ENCODE results near the gene DNMT3B.

DNMT3B gene

GRCh38 chr20:32742322-32743236 lies 19.6 kb upstream of the DNMT3B start:
- no peaks in the 10 kb centered on the region for H3K27me3 ChIP-seq (ENCODE audit: control insufficient read depth, low read length)
- H3F3A ChIP-seq (ENCODE audit: control insufficient read depth, insufficient read depth), result 0 out of 2 replicates have a peak, but pooled peaks cover 2% of the 10 kb centered on the region
- H3K27ac ChIP-seq (ENCODE audit: low read depth, low read length), result peak overlapping the region; percentile 9; the same call in 1 of the 2 replicates
- H3K9me3 ChIP-seq (ENCODE audit: control insufficient read depth, insufficient read depth, low read length), result no peaks in the 10 kb centered on the region
- H3K79me2 ChIP-seq (ENCODE audit: control insufficient read depth, low read length), result peaks cover 8% of the 10 kb centered on the region
- peaks cover 25% of the 10 kb centered on the region for H3K4me1 ChIP-seq (ENCODE audit: control insufficient read depth, low read length)
- no peaks in the 10 kb centered on the region for H3K9me2 ChIP-seq (replicated peaks; ENCODE audit: control insufficient read depth, low read length)
- peak overlapping the region; percentile 69 for H3K4me3 ChIP-seq (ENCODE audit: low read length)
- peak overlapping the region; percentile 74 for H3K4me2 ChIP-seq (ENCODE audit: low read length)
- TF ChIP-seq CTCF (IDR thresholded peaks at IDR 0.05; ENCODE audit: low read depth, low read length, poor library complexity, severe bottlenecking), result no peak
- TF ChIP-seq EZH2phosphoT487 (IDR thresholded peaks at IDR 0.05; ENCODE audit: borderline replicate concordance, low read length), result no peak
- H3K36me3 ChIP-seq (ENCODE audit: control insufficient read depth, low read length), result no peaks in the 10 kb centered on the region
- no peaks in the 10 kb centered on the region for H4K20me1 ChIP-seq (ENCODE audit: control insufficient read depth, insufficient read depth, low read depth, low read length)

- Histone ChIP-seq H3K4me2 (ENCODE audit: low read length) (peak within 1 kb of the TSS; percentile 74), H3K27ac (ENCODE audit: low read depth, low read length) (peak within 1 kb of the TSS; percentile 9; the same call in 1 of the 2 replicates), H3K79me2 (ENCODE audit: control insufficient read depth, low read length) (peaks cover 8% of the 10 kb centered on the region), H3K36me3 (ENCODE audit: control insufficient read depth, low read length) (no peaks in the 10 kb centered on the region), H3K9me3 (ENCODE audit: control insufficient read depth, insufficient read depth, low read length) (no peaks in the 10 kb centered on the region), H3F3A (ENCODE audit: control insufficient read depth, insufficient read depth) (0 out of 2 replicates have a peak, but pooled peaks cover 4% of the 10 kb centered on the region), H3K4me3 (ENCODE audit: low read length) (peak within 1 kb of the TSS; percentile 69), H3K4me1 (ENCODE audit: control insufficient read depth, low read length) (peaks cover 25% of the 10 kb centered on the region), H3K9me2 (replicated peaks; ENCODE audit: control insufficient read depth, low read length) (no peaks in the 10 kb centered on the region), H4K20me1 (ENCODE audit: control insufficient read depth, insufficient read depth, low read depth, low read length) (no peaks in the 10 kb centered on the region), H3K27me3 (ENCODE audit: control insufficient read depth, low read length) (no peaks in the 10 kb centered on the region)
- TF ChIP-seq CTCF (IDR thresholded peaks at IDR 0.05; ENCODE audit: low read depth, low read length, poor library complexity, severe bottlenecking), result no peak
- no peak for TF ChIP-seq EZH2phosphoT487 (IDR thresholded peaks at IDR 0.05; ENCODE audit: borderline replicate concordance, low read length)
Measured at GRCh38 chr20:32743237-32744112, 18.7 kb upstream of the DNMT3B start, which contains the start of gene COMMD7. COMMD7 (minus strand) TSS chr20:32743467; CDS start chr20:32743391, 76 bp downstream.

GRCh38 chr20:32749914-32750637 lies 12.1 kb upstream of the DNMT3B start:
- no peaks in the 10 kb centered on the region for H3K9me2 ChIP-seq (replicated peaks; ENCODE audit: control insufficient read depth, low read length)
- H3K79me2 ChIP-seq (ENCODE audit: control insufficient read depth, low read length), result no peaks in the 10 kb centered on the region
- H3K27ac ChIP-seq (ENCODE audit: low read depth, low read length), result no peak overlapping the region
- peaks cover 1% of the 10 kb centered on the region for H3K4me1 ChIP-seq (ENCODE audit: control insufficient read depth, low read length)
- TF ChIP-seq EZH2phosphoT487 (IDR thresholded peaks at IDR 0.05; ENCODE audit: borderline replicate concordance, low read length), result no peak
- no peak for TF ChIP-seq CTCF (IDR thresholded peaks at IDR 0.05; ENCODE audit: low read depth, low read length, poor library complexity, severe bottlenecking)
- no peaks in the 10 kb centered on the region for H3K9me3 ChIP-seq (ENCODE audit: control insufficient read depth, insufficient read depth, low read length)
- 0 out of 2 replicates have a peak, but pooled peaks cover 2% of the 10 kb centered on the region for H3F3A ChIP-seq (ENCODE audit: control insufficient read depth, insufficient read depth)
- no peaks in the 10 kb centered on the region for H3K27me3 ChIP-seq (ENCODE audit: control insufficient read depth, low read length)
- no peak overlapping the region for H3K4me2 ChIP-seq (ENCODE audit: low read length)
- H4K20me1 ChIP-seq (ENCODE audit: control insufficient read depth, insufficient read depth, low read depth, low read length), result no peaks in the 10 kb centered on the region
- H3K36me3 ChIP-seq (ENCODE audit: control insufficient read depth, low read length), result no peaks in the 10 kb centered on the region
- H3K4me3 ChIP-seq (ENCODE audit: low read length), result no peak overlapping the region
